ENCODE data around the gene MCU.

GRCh38 chr10:72899545-72899944, 207.6 kb downstream of the MCU start:
- TF ChIP-seq YY1 (IDR thresholded peaks at IDR 0.05; ENCODE audit: low read depth, low read length) (no peak), EGR1 (IDR thresholded peaks at IDR 0.05; ENCODE audit: borderline replicate concordance in 1 of 2, low read depth in 2 of 2, low read length in 2 of 2) (no peak), POLR2A (IDR thresholded peaks at IDR 0.05; ENCODE audit: low read depth, low read length) (no peak), POLR2AphosphoS5 (IDR thresholded peaks at IDR 0.05; ENCODE audit: low read length) (no peak)
- TF ChIP-seq, protein P1, sequence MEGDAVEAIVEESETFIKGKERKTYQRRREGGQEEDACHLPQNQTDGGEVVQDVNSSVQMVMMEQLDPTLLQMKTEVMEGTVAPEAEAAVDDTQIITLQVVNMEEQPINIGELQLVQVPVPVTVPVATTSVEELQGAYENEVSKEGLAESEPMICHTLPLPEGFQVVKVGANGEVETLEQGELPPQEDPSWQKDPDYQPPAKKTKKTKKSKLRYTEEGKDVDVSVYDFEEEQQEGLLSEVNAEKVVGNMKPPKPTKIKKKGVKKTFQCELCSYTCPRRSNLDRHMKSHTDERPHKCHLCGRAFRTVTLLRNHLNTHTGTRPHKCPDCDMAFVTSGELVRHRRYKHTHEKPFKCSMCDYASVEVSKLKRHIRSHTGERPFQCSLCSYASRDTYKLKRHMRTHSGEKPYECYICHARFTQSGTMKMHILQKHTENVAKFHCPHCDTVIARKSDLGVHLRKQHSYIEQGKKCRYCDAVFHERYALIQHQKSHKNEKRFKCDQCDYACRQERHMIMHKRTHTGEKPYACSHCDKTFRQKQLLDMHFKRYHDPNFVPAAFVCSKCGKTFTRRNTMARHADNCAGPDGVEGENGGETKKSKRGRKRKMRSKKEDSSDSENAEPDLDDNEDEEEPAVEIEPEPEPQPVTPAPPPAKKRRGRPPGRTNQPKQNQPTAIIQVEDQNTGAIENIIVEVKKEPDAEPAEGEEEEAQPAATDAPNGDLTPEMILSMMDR (IDR thresholded peaks at IDR 0.05 in 2 of 3, conservative IDR thresholded peaks at IDR 0.05 in 1 of 3; ENCODE audit: control insufficient read depth in 2 of 3, extremely low read depth in 1 of 3, insufficient read depth in 1 of 3, low read depth in 3 of 3, low read length in 3 of 3), result no peak

Measured in GM12878 (cell line).